GM18951 (cell line): ENCODE results near the gene ABHD1.

Experiments
- POLR2A ChIP-seq: IDR thresholded peaks from 4 replicates; pipeline ENCODE4 v1.6.1; 2011; ENCODE audit warnings: mild to moderate bottlenecking; ENCODE audit not compliant: insufficient read length, insufficient read depth; ENCODE audit errors: extremely low read depth
- in situ Hi-C: fragments of 300-500 bp; cut with MboI; formaldehyde crosslinking; loops from one replicate; pipeline ENCODE4 v1.12.0; 2022; ENCODE audit warnings: low sequenced_read_pairs, mixed read lengths, inconsistent platforms; ENCODE audit not compliant: unreplicated experiment

ABHD1 gene

GRCh38 chr2:27083410-27084296, 40.0 kb upstream of the ABHD1 start:
- in situ Hi-C loops, result no loop called here
- TF ChIP-seq POLR2A, result no peak

GRCh38 chr2:27084297-27085061, 39.1 kb upstream of the ABHD1 start:
- TF ChIP-seq POLR2A, result no peak
- in situ Hi-C loops, result no loop called here

GRCh38 chr2:27085062-27085672, 38.4 kb upstream of the ABHD1 start:
- in situ Hi-C loops, result no loop called here
- TF ChIP-seq POLR2A, result no peak

- TF ChIP-seq POLR2A, result no peak
- in situ Hi-C loops, result no loop called here
Measured at GRCh38 chr2:27085673-27086089, 37.9 kb upstream of the ABHD1 start.

GRCh38 chr2:27086090-27086723, 37.4 kb upstream of the ABHD1 start:
- peak; percentile 73 for TF ChIP-seq POLR2A
- in situ Hi-C loops, result no loop called here

- peak; percentile 61 for TF ChIP-seq POLR2A
- in situ Hi-C loops, result no loop called here
Measured at GRCh38 chr2:27086724-27087593, 36.7 kb upstream of the ABHD1 start, which contains the start of gene KHK. Gene KHK, plus strand, starts transcription at chr2:27086772. Its CDS starts 488 bp downstream, at chr2:27087260.

- TF ChIP-seq POLR2A, result no peak
- in situ Hi-C loops, result no loop called here
Measured at GRCh38 chr2:27087823-27088410, 35.7 kb upstream of the ABHD1 start.

GRCh38 chr2:27088634-27089033, 35.0 kb upstream of the ABHD1 start:
- TF ChIP-seq POLR2A, result no peak
- in situ Hi-C loops, result no loop called here

- no peak for TF ChIP-seq POLR2A
- in situ Hi-C loops, result no loop called here
Measured at GRCh38 chr2:27089111-27089954, 34.3 kb upstream of the ABHD1 start.

GRCh38 chr2:27091746-27092695, 31.6 kb upstream of the ABHD1 start:
- no peak for TF ChIP-seq POLR2A
- in situ Hi-C loops, result no loop called here
